ENCODE measurements around the gene STYXL1. TPM values are rescaled to one million over a fixed set of nuclear protein-coding genes. Genes with fewer than 3 reads are reported as not detected.
"Not testable (repeated sequence)": the region's sequence is repeated elsewhere in the genome, so short reads cannot be mapped to it uniquely, and the experiment has no call there.

The STYXL1 gene
- 56.5 TPM for polyA plus RNA-seq (2012; ENCODE audit: missing spikeins)

- FAIRE-seq (peak; percentile 86), DNase-seq (ENCODE audit: insufficient read length) (peak; percentile 96)
- TF ChIP-seq POLR2A (IDR thresholded peaks at IDR 0.05; ENCODE audit: low read depth, low read length): peak; percentile 96
- TF ChIP-seq POLR2AphosphoS5 (IDR thresholded peaks at IDR 0.05; ENCODE audit: low read depth, low read length): peak; percentile 96
- TF ChIP-seq TAF1 (IDR thresholded peaks at IDR 0.05; ENCODE audit: borderline replicate concordance, low read depth, low read length): peak; percentile 94
Measured at GRCh38 chr7:76047811-76048667, at the start of gene STYXL1, which contains the start of gene MDH2. TSS of gene STYXL1 (minus strand) at chr7:76048000. CDS start at chr7:76030523, 17,477 bp downstream. TSS of gene MDH2 (plus strand) at chr7:76048106. CDS start at chr7:76048161, 55 bp downstream.

DNA sequence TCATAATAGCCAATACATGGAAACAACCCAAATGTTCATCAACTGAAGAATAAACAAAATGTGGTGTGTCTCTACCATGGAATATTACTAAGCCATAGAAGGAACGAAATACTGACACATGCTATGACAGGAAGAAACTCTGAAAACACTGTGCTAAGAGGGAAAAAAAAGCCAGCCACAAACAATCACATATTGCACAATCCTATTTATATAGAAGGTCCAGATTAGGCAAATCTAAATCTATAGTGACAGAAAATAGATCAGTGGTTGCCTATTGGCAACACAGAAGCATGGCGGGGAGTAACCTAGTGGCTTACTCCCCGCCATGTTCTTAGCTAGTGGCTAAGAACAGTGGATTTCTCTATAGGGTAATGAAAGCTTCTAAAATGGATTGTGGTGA is 48.1 kb upstream of the STYXL1 start:
- no peak for DNase-seq (ENCODE audit: insufficient read length)
- no peak for TF ChIP-seq TAF1 (IDR thresholded peaks at IDR 0.05; ENCODE audit: borderline replicate concordance, low read depth, low read length)
- TF ChIP-seq POLR2AphosphoS5 (IDR thresholded peaks at IDR 0.05; ENCODE audit: low read depth, low read length): no peak
- no peak for TF ChIP-seq POLR2A (IDR thresholded peaks at IDR 0.05; ENCODE audit: low read depth, low read length)
- no peak for FAIRE-seq

- FAIRE-seq: not testable (repeated sequence)
Measured at GRCh38 chr7:76094326-76094725, 46.5 kb upstream of the STYXL1 start.

DNA sequence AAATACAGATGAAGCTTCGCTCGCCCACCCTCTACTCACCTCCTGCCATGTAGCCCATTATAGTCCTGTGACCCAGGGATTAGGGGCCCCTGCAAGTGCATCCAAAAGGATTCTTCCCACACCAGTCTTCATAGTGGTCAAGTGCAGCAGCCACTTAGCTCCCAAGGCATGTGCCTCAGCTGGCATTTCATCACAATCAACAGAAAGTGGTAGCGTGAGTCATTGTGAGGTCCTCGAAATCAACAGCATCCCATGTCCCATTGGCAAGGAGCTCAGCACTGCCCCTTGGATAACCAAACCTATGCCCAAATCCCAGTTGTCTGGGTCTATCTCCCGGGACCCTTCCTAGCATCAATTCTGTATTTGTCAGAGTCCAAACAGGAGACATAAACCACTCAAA is 45.7 kb upstream of the STYXL1 start:
- not testable (repeated sequence) for FAIRE-seq; DNase-seq (ENCODE audit: insufficient read length)

More at GRCh38 chr7:76094326-76094725, 46.5 kb upstream of the STYXL1 start:
- not testable (repeated sequence) for DNase-seq (ENCODE audit: insufficient read length)

DNA sequence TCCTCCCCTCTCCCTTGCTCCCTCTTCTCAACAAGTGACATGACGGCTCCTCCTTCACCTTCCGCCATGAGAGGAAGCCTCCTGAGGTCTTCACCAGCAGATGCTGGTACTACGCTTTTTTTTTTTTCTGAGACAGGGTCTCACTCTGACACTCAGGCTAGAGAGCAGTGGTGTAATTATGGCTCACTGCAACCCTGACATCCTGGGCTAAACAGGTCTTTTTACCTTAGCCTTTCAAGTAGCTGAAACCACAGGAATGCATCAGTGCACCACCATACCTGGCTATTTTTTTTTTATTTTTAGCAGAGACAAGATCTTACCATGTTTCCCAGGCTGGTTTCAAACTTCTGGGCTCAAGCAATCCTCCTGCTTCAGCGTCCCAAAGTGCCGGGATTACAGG is 43.7 kb upstream of the STYXL1 start:
- TF ChIP-seq TAF1 (IDR thresholded peaks at IDR 0.05; ENCODE audit: borderline replicate concordance, low read depth, low read length): no peak
- TF ChIP-seq POLR2A (IDR thresholded peaks at IDR 0.05; ENCODE audit: low read depth, low read length): no peak
- TF ChIP-seq POLR2AphosphoS5 (IDR thresholded peaks at IDR 0.05; ENCODE audit: low read depth, low read length): no peak
- DNase-seq (ENCODE audit: insufficient read length) (no peak), FAIRE-seq (no peak)

DNA sequence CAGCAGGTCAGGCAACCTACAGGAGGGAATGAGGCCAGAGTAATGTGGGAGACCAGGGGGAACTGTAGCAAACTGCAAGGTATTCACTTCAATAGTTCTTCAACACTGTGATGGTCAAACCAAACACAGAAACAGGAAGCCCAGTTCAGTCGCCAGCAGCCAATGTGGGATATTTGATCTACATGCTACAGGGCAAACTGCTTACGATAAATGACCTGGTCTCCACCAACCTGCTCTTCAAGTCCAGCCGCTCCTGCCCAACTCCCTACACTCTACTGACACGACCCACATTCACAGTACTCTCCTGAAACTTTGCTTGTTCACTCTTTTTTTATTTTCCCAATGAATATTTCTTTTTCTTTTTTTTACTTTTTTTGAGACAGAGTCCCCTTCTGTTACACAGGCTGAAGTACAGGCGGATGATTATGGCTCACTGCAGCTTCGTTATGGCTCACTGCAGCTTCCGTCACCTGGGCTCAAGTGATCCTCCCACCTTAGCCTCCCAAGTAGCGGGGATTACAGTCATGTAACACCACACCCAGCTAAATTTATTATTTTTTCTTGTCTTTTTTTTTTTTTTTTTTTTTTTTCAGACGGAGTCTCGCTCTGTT is 42.2 kb upstream of the STYXL1 start:
- no peak for TF ChIP-seq TAF1 (IDR thresholded peaks at IDR 0.05; ENCODE audit: borderline replicate concordance, low read depth, low read length)
- FAIRE-seq (no peak), DNase-seq (ENCODE audit: insufficient read length) (no peak)

- not testable (repeated sequence) for FAIRE-seq; DNase-seq (ENCODE audit: insufficient read length)
Measured at GRCh38 chr7:76087362-76087791, 39.6 kb upstream of the STYXL1 start.

GRCh38 chr7:76086070-76086469 is 38.3 kb upstream of the STYXL1 start:
- DNase-seq (ENCODE audit: insufficient read length): no peak
- TF ChIP-seq POLR2A (IDR thresholded peaks at IDR 0.05; ENCODE audit: low read depth, low read length) (no peak), TAF1 (IDR thresholded peaks at IDR 0.05; ENCODE audit: borderline replicate concordance, low read depth, low read length) (no peak), POLR2AphosphoS5 (IDR thresholded peaks at IDR 0.05; ENCODE audit: low read depth, low read length) (no peak)
- no peak for FAIRE-seq

DNA sequence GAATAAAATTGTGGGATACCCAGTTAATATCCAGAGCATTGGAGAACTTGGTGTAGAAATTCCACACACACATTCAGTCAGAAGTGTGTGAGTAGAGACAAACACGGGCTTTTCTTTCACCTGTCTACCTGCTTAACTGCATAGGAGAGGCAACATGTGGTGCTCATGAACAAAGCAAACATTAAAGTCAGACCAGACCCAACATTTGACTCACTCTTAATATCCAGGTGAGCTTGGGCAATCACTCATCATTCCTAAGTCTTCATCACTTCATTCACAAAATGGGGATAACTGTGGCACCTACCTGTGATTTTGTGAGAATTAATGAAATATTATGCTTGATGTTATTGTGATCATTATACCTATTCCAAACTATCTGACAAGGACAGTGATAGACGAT is 36.3 kb upstream of the STYXL1 start:
- FAIRE-seq; DNase-seq (ENCODE audit: insufficient read length): not testable (repeated sequence)

GRCh38 chr7:76080204-76080603 is 32.4 kb upstream of the STYXL1 start:
- DNase-seq (ENCODE audit: insufficient read length): no peak
- FAIRE-seq: no peak
- no peak for TF ChIP-seq POLR2A (IDR thresholded peaks at IDR 0.05; ENCODE audit: low read depth, low read length)
- no peak for TF ChIP-seq TAF1 (IDR thresholded peaks at IDR 0.05; ENCODE audit: borderline replicate concordance, low read depth, low read length)
- TF ChIP-seq POLR2AphosphoS5 (IDR thresholded peaks at IDR 0.05; ENCODE audit: low read depth, low read length): no peak

DNA sequence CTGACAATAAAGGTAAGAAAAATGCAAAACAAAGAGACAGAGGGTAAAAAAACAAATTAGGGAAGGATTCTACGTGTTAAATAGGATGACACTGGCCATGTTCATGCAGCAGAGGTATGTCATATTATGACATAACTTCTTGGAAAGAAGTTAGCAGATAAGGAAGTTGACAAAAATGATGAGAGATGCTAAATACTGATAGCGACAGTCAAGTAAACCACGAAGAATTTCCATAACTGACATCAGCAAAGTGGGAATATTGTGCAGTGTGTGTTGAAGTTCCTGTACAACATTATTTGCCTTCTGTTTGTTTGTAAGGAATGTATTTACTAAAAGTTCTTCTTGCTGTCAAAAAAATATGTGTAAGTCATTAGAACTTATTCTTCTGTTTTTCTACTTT is 29.6 kb upstream of the STYXL1 start:
- TF ChIP-seq TAF1 (IDR thresholded peaks at IDR 0.05; ENCODE audit: borderline replicate concordance, low read depth, low read length) (no peak), POLR2AphosphoS5 (IDR thresholded peaks at IDR 0.05; ENCODE audit: low read depth, low read length) (no peak), POLR2A (IDR thresholded peaks at IDR 0.05; ENCODE audit: low read depth, low read length) (no peak)
- FAIRE-seq: no peak
- no peak for DNase-seq (ENCODE audit: insufficient read length)

- FAIRE-seq: no peak
- DNase-seq (ENCODE audit: insufficient read length): no peak
- TF ChIP-seq TAF1 (IDR thresholded peaks at IDR 0.05; ENCODE audit: borderline replicate concordance, low read depth, low read length) (no peak), POLR2A (IDR thresholded peaks at IDR 0.05; ENCODE audit: low read depth, low read length) (no peak), POLR2AphosphoS5 (IDR thresholded peaks at IDR 0.05; ENCODE audit: low read depth, low read length) (no peak)
Measured at GRCh38 chr7:76076995-76077394, 29.2 kb upstream of the STYXL1 start.

- FAIRE-seq (no peak), DNase-seq (ENCODE audit: insufficient read length) (no peak)
- no peak for TF ChIP-seq POLR2AphosphoS5 (IDR thresholded peaks at IDR 0.05; ENCODE audit: low read depth, low read length)
- TF ChIP-seq POLR2A (IDR thresholded peaks at IDR 0.05; ENCODE audit: low read depth, low read length): no peak
- TF ChIP-seq TAF1 (IDR thresholded peaks at IDR 0.05; ENCODE audit: borderline replicate concordance, low read depth, low read length): no peak
Measured at GRCh38 chr7:76074972-76075370, 27.2 kb upstream of the STYXL1 start.

All from GM12892 (cell line).